HG03354 (cell line): ENCODE data around the gene C8B.

Source experiments
- ATAC-seq: cut with Tn5 transposase; IDR thresholded peaks from one replicate; pipeline ENCODE4 v1.9.1; 2021; ENCODE audit warnings: mild to moderate bottlenecking; ENCODE audit not compliant: unreplicated experiment, poor library complexity, severe bottlenecking

The C8B gene

DNA sequence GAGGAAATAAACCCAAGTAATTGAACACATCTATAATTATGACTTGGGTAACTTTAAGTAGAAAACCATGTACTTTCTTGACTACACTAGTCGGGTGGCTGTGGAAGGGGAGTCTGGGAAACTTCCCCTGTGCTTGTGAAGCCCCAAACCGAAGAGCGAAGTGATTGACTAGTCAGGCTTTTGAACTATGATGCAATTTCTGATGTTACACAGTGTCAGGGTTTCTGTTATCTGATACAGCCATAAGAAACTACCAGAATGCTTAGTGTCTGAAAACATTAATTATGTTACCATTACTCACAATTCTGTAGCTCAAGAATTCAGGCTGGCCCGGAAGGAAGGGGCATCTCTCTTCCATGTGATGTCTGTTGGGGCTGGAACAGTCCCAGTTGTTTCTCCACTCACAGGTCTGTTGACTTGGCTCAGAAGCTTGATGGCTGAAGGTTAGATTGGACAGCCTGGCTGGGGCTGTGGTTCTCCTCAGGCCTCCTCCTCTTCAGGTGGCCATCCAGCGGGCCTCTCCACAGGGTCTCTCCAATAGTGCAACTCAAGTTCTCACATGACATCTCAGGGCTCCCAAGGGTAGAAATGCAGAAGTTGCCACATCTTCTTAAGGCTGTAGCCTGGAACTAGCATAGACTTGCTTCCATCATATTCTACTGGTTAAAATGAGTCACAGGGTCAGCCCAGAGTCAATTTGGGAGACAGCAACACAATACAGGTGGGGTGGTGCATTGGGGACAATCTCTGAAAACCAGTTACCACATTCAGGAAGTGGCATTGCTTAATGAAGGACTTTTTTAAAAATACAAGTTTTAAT is 8.3 kb upstream of the C8B start:
- ATAC-seq, result no peak

DNA sequence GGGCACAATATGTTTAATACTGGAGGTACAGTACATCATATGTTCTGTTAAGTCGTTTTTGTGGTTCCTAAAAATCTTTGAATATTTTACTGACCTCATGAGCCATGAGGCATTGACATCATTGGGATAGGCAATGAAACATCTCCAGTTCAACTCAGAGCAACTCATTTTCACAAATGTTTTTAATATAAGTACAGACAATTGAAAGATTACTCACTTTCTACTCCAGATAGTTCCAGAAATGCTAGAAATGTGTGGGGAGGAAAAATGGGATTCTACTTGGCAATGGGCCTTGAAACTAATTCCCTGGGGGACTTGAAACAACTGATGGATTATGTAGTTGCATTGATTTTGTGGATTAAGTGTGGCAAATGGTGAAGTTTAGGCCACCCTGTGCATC is 7.2 kb upstream of the C8B start:
- no peak for ATAC-seq

DNA sequence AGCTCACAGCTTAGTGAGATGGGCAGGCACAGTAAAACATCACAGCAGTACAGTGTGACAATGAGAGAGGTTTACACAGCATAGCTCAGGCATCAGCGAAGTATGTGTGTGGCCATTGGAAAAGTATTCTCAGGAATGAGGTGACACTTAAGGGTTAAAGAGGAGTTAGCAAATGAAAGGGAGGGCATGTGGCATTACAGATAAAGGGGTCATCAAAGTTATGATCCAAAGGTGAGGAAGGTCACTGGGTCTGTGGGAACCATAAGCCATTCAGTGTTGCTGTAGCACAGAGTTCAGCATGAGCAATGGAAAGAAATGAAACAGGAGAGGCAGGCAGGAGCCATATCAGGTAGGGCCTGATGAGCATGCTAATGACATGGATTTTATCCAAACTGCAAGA is 4.5 kb upstream of the C8B start:
- ATAC-seq, result no peak

DNA sequence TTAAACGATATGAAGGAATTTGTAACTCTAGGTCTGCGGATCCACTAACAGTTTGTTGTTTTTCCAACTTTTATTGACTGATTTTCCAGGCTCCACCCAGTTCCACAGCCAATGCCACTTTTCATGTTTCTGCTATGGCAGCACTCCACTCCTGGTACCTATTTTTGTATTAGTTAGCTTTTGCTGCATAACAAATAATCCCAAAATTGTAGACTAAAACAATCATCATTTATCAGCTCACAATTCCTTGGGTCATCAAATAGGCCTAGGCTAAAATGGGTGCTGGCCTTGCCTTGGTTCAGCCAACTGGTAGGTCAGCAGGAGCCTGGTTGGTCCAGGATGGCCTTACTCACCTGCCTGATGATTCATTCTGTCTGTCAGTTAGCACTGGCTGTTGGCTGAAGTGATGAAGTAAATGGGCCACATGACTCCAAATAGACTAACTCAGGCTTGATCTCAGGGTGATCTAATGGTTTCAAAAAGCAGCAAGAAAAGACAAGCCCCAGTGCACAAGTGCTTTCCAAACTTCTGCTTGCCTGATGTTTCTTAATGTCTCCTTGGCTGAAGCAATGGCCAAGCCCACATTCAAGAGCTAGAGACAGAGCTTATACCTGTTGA is 3.2 kb upstream of the C8B start:
- ATAC-seq, result no peak

DNA sequence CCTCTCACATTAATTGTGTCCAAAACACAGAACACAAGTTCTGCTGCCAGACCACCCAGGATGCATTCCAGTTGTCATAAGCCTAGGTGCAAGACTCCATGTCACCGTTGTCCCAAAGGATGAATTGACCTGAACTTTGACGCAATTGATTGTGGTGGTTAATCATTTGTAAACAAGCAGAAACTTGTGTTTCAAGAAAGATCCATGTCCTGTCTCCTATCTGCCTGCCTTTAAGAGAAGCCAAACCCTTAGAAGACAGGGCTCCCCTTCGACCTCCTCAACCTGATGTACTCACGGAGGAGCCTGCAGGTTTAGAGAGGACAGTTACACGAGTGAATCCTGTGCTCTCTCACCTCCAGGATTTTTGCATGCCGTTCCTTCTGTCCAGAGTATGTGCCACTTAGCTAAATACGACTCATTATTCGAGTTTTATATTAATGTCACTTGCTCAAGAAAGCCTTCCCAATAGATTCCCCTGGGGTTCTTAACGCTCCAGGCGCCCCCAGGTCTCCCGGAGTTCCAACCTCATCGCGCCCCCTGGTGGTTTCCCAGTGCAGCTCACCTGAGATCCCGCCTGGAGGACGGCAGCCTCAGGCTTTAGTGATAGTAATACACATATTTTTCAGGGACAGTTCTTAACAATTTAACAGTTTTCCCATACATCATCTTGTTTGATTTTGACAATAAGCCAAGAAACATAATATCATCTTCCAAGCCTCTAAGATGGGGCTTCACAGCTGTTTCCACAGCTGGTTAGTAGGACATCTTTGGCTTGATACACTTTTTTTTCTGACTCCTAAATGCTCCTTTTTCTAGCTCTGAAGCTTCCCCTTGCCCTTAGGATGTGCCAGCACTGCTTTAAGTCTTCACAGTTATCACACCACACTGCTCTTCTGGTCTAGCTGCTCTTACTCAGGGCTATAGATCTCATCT is 2.4 kb upstream of the C8B start:
- no peak for ATAC-seq

DNA sequence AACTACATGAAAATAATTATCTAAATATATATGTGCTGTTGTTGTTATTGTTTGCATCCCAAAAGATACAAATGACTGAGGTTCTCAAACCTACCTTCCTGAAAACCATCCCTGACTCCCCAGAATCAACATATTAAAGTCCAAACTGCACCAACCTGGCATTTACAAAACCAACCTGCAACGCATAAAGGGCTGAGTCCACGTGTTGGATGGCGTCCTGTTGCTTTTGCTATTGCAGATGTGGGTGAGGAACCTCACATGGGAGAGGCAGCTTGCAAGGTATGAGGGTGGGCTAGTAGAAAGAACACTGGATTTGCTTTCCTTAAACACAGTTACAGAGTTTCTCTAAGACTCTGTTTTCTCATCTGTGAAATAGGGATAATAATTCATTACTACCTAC is 1.5 kb upstream of the C8B start:
- no peak for ATAC-seq

DNA sequence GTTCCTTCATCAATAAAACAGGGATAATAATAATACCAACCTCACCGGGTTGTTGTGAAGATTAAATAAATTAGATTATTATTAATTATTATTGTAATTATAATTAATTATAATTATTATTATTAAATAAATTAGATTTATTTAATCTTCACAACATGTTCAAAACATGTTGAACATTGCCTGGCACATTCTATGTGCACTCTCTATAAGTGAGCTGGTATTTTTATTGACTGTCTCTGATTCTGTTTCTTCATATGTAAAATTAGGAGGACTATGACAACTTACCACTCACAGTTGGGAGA is 834 bp upstream of the C8B start:
- no peak for ATAC-seq

DNA sequence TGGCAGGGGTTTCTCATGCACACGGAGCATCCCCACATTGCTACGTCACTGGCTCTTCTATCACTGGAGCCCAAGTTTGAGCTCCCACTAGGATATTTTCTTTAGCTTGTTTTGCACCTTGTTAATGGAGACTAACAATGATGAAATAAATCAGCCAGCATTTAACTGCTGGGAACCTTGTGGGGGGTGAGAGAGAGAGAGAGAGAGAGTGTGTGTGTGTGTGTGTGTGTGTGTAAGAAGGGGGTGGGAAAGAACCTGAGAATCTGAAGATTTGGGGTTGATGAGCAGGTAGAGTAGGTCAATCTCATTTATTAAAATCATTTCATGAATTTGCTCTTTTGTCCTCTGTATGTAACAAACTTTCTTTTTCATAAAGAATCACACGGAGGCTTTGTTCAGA is 624 bp downstream of the C8B start:
- ATAC-seq, result no peak

DNA sequence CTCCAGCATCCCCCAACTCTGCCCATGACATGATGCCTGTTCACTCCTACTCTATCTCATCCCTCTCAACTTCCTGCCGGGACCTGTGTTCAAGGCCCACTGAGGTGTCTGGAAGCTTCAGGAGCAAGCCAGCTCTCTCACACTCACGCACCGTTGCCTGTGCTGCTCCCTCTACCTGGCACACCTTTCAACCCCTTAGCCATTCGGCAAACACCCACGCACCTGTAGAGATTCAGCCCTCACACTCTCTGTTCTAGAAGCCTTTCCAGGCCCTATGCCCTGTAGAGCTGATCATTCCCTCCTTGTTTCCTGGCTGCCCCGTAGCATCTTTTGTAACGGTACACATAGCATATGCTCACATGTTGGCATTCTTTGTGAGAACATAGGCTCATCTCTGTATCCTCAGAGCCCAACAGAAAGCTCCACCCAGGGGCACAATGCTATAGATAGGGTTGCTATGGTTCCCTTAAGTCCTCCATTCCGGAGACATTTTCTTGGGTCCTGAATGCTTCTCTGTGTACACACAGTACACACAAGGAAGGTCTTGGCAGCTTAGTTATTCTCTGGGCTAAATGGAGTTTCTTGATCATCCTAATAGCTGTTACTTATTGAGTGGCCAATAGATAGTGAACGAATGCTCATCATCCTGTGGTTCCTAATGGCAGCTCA is 1.3 kb downstream of the C8B start:
- ATAC-seq, result no peak

DNA sequence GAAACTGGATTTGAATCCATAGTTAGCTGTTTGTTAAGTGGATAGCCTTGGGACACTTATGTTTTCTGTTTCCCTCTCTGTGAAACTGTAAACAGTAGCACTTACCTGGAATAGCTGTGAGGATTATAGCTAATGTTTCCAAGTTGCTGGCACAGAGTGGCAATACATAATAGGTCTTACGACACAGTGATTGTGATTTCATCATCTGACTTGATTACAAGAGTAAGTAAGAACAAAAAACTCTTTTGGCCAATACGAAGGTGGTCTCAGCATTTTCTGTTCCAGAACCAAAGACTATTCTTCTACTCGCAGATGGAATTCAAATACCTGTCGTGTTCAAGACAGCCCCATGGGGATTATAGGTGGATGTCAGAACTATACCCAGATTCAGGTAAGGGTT is 2.1 kb downstream of the C8B start:
- ATAC-seq, result no peak

DNA sequence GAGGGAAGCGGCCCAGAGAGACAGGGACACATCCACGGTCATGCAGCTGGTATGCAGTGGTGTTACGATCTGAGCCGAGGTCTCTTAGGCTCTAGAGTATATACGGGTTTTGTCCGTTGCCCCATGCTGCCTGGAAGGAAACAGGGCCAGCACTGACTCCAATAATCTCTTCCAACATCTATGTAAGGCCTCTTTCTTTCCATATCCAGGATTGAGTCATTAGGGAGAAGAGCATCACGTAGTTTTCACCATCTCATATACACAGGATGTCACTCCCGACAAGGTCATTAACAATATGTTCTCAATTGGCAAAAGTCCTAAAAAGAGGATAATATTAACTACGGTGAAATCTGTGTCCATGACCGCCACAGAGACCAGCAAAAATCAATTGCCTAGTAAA is 4.4 kb downstream of the C8B start:
- no peak for ATAC-seq

DNA sequence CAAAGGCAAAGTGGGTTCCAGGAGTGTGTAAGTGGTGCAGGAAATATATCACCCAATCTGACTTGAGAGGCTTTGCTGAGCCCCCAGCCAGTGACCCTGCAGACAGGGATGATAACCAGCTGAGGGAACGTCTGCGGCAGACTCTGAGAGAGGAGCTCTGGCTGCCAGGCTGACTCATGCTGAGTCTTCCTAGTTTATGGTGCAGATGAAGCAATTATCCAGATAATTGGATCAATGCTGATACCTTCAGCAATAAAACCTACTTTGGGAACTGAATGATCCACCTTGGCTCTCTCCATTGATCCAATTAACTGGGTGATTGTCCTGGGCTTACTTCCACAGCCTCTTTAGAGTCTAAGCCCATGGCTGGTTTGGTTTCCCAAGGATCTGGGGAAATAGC is 7.3 kb downstream of the C8B start:
- ATAC-seq, result no peak

DNA sequence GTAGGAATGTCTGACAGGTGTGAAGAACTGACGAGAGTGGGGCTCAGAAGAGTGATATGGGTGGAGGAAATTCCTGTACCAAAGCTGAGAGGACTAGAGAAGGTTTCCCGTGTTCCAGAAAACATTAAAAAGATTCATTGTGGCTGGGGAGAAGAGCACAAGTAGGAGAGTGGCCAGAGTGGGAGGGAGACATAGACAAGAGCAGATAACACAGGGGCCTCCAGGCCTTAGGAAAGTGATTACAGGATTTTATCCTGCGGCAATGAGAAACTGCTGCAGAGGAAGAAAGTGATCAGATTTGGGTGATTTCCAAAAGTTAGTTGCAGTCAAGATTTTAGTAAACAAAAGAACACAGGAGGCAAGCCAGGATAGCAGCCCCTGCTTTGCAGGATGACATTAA is 7.9 kb downstream of the C8B start:
- ATAC-seq, result no peak

DNA sequence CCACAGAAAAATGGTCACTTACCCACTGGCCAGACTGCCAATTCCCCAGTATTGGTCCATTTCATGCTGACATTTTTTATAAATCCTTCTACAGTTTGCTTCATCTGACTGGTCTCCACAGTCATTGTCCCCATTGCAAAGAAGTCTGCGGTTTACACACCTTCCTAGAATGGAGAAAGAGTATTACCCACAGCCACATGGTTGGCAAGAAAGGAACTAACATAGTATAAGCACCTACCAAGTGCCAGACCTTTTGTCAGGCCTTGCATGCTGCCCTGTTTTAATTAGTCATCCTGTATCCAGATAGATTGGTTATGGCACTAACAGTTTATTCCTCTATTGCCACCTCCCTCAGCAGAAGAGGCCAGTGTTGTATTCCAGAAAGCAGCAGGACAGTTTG is 11.2 kb downstream of the C8B start:
- ATAC-seq, result no peak

DNA sequence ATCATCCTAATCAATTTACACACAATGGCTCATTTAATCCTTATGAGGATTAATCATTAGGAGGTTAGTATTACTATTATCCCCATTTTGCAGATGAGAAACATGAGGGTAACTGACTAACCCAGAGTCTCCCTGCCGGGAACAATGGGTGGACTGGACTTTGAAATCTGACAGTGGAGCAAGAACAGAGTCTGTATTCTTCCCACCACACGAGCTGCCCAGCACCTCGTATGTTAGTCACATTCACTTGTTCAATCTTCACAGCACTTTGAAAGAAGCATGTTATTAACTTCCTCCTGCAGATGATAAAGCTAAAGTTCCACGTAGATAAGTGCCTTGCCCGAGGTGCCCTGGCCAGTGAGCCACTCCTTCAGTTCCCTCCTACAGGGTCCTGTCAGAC is 12.4 kb downstream of the C8B start:
- ATAC-seq, result no peak

DNA sequence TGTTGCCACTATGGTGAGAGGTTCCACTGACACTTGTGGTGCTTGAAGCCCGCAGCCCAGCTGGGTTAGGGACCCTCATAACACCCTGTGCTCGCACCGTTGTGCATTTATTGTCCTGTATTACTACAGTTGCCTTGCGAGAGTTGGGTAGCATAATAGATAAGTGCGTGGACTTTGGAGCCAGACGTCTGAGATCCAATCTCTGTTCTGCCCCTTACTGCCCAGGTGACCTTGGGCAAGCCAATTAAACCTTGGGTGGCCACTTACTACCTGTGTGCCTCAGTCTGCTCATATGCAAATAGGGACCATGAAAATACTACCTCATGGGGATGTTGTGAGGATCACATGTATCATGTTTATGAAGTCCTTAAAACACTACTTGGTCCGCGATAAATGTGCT is 13.3 kb downstream of the C8B start:
- no peak for ATAC-seq

DNA sequence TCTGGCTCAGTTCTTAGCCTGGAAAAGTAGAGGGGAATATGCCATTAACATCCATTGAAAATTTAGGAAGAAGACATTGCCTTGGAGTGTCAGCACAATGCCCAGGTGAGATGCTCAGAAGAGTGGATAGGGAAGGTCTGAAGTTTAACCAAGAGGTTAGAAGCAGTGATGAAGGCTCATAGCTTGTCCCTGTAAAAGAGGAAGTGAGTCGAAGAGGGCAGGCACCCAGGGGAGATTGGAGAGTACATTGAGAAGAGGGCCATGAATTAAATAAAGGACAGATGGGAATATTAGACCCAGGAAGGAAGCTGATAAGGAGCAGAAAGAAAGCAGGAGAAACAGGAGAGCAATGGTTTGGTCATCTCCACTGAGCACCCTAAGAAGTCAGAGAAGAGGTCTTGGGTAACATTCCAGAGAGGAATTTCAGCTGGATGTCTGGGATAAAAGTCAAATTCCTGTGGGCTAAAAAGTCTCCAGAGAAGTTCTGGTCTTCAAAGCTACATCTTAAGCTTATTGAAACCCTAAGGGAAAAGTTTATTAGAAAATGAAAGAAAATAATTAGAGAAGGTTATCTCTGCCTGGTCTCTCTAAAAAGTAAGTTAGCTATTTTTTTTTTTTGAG is 17.3 kb downstream of the C8B start:
- no peak for ATAC-seq

DNA sequence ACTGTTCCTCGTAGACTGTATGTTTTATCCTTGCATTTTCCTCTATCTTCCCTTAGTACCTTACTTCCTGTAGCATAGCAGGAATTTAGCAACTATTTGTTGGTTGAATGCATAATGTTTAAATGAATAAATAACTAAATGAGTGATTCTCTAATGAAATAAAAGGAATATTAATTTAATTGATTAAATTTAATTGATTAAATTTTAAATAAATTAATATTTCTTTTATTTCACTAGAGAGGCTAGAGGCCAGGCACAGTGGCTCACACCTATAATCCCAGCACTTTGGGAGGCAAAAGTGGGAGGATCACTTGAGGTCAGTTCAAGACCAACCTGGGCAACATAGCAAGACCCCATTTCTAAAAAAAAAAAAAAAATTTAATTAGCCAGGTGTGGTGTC is 25.8 kb downstream of the C8B start:
- no peak for ATAC-seq

DNA sequence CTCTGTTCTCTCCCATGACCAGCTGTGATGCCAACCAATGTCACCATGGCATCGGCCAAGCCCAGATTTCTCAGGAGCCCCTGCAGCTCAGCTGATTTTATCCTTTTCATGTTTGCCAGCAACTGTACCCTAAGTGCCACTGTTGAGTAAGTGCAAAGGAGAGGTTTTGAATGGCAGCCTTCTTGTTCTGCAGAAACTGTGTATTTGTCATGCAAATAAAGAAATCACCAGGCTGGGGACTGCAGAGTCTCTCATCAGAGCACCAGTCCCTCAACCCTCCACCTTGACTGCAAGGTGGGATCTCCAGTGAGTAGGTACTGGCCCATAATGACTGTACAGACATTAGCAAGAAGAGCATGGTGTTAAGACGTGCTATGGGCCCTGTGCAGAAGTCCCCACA is 26.6 kb downstream of the C8B start:
- no peak for ATAC-seq

DNA sequence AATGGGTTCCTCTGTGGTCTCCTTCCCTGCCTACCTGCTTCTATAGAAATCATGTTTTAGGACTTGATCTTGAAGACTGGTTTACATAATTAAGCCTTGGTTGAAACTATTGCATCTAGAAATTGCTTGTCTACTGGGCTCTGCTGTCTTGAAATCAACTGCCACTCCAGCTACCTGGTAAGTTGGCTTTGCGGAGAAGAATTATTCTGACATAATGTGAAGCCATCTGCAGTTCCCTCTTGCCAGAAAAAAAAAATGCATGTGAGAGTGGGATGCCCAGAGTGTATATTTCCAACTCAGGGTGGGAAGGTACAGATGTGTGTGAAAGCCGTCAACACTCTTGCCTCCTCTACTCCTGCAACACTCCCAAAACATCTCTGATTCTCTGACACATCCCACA is 27.2 kb downstream of the C8B start:
- no peak for ATAC-seq
